ENCODE results near the gene KSR2. TPM values are rescaled to one million over a fixed set of nuclear protein-coding genes. Genes with fewer than 3 reads are reported as not detected.

The KSR2 gene
- total and polyA plus RNA-seq, 2 of the 4 experiments (the other 2 are of a cell fraction): not detected

DNA sequence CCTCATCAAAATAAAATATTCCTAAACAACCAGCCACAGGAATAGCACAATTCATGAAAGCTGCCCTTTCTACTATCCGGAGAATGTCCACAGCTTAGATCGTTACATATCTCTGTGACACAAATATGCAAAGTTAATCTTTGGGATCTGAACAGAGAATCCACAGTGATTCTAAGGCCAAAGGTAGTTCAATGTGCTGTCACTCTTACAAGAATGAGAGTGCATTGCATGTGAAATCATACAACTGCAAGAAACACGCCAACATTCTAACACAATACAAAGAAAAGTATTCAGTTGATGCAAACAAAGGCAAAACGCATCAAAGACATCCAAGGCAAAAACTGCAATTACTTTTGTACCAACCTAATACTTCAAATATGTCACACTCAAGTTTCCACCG lies 60.4 kb downstream of the KSR2 start:
- no peak overlapping the region for H2BK15ac ChIP-seq (ENCODE audit: low read depth, low read length)
- DNase-seq (no peak), ATAC-seq (ENCODE audit: low read depth) (no peak)
- no peak overlapping the region for H3K23ac ChIP-seq (ENCODE audit: low read depth, low read length)
- POLR2A ChIA-PET (ENCODE audit: unreplicated experiment): no interaction called here
- in situ Hi-C loops (cut with MboI; ENCODE audit: low sequenced_read_pairs) (no loop called here), dilution Hi-C loops (cut with HindIII; ENCODE audit: low sequenced_read_pairs, unreplicated experiment) (no loop called here), intact Hi-C loops (cut with micrococcal nuclease) (no loop called here)
- H4K8ac ChIP-seq (ENCODE audit: low read depth in 2 of 2, low read length in 2 of 2): no peak overlapping the region
- CTCF ChIA-PET: no interaction called here
- no peak overlapping the region for H2BK5ac ChIP-seq (ENCODE audit: low read depth, low read length, poor library complexity, severe bottlenecking)
- H3K14ac ChIP-seq (replicated peaks; ENCODE audit: low read depth, low read length): no peak overlapping the region
- H3K79me1 ChIP-seq (ENCODE audit: low read depth in 1 of 2, low read length in 2 of 2): no peaks in the 10 kb centered on the region
- no peak overlapping the region for H3K9ac ChIP-seq (ENCODE audit: low read depth, low read length)
- no peak overlapping the region for H3K27ac ChIP-seq (ENCODE audit: insufficient read depth, low read length)
- no peak overlapping the region for H4K91ac ChIP-seq (ENCODE audit: insufficient read depth, low read depth, low read length)
- no peak overlapping the region for H2BK120ac ChIP-seq (ENCODE audit: low read depth, low read length)
- H4K20me1 ChIP-seq (ENCODE audit: insufficient read depth, low read length): no peaks in the 10 kb centered on the region
- H3K4me1 ChIP-seq (ENCODE audit: control insufficient read depth, insufficient read depth, low read length): no peaks in the 10 kb centered on the region
- no peak overlapping the region for H2AK9ac ChIP-seq (replicated peaks; ENCODE audit: low read depth, low read length, poor library complexity)
- TF ChIP-seq RFX5 (IDR thresholded peaks at IDR 0.05; ENCODE audit: low read depth, low read length): no peak
- TF ChIP-seq RAD21 (IDR thresholded peaks at IDR 0.05; ENCODE audit: low read length): no peak
- no peak for TF ChIP-seq MXI1 (IDR thresholded peaks at IDR 0.05; ENCODE audit: borderline replicate concordance, low read depth, low read length)
- no peak for TF ChIP-seq SMC3 (IDR thresholded peaks at IDR 0.05; ENCODE audit: low read depth, low read length)
- no peak for TF ChIP-seq NFE2L2 (IDR thresholded peaks at IDR 0.05; ENCODE audit: low read depth, low read length)
- TF ChIP-seq RCOR1 (IDR thresholded peaks at IDR 0.05; ENCODE audit: insufficient replicate concordance, low read length): no peak
- TF ChIP-seq MAZ (IDR thresholded peaks at IDR 0.05; ENCODE audit: borderline replicate concordance, low read depth, low read length): no peak
- TF ChIP-seq, protein P1, sequence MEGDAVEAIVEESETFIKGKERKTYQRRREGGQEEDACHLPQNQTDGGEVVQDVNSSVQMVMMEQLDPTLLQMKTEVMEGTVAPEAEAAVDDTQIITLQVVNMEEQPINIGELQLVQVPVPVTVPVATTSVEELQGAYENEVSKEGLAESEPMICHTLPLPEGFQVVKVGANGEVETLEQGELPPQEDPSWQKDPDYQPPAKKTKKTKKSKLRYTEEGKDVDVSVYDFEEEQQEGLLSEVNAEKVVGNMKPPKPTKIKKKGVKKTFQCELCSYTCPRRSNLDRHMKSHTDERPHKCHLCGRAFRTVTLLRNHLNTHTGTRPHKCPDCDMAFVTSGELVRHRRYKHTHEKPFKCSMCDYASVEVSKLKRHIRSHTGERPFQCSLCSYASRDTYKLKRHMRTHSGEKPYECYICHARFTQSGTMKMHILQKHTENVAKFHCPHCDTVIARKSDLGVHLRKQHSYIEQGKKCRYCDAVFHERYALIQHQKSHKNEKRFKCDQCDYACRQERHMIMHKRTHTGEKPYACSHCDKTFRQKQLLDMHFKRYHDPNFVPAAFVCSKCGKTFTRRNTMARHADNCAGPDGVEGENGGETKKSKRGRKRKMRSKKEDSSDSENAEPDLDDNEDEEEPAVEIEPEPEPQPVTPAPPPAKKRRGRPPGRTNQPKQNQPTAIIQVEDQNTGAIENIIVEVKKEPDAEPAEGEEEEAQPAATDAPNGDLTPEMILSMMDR (conservative IDR thresholded peaks at IDR 0.05; ENCODE audit: low read depth, low read length): no peak
- TF ChIP-seq CHD1 (IDR thresholded peaks at IDR 0.05; ENCODE audit: low read depth, low read length): no peak
- TF ChIP-seq, protein P2, sequence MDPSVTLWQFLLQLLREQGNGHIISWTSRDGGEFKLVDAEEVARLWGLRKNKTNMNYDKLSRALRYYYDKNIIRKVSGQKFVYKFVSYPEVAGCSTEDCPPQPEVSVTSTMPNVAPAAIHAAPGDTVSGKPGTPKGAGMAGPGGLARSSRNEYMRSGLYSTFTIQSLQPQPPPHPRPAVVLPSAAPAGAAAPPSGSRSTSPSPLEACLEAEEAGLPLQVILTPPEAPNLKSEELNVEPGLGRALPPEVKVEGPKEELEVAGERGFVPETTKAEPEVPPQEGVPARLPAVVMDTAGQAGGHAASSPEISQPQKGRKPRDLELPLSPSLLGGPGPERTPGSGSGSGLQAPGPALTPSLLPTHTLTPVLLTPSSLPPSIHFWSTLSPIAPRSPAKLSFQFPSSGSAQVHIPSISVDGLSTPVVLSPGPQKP (IDR thresholded peaks at IDR 0.05; ENCODE audit: borderline replicate concordance, low read depth, low read length): no peak
- no peak for TF ChIP-seq MAFK (IDR thresholded peaks at IDR 0.05; ENCODE audit: low read depth, low read length)
- TF ChIP-seq FOS (IDR thresholded peaks at IDR 0.05; ENCODE audit: low read depth, low read length): no peak
- TF ChIP-seq CEBPB (IDR thresholded peaks at IDR 0.05; ENCODE audit: low read depth, low read length): no peak
- TF ChIP-seq BHLHE40 (IDR thresholded peaks at IDR 0.05; ENCODE audit: low read depth, low read length): no peak
- TF ChIP-seq, protein P3, sequence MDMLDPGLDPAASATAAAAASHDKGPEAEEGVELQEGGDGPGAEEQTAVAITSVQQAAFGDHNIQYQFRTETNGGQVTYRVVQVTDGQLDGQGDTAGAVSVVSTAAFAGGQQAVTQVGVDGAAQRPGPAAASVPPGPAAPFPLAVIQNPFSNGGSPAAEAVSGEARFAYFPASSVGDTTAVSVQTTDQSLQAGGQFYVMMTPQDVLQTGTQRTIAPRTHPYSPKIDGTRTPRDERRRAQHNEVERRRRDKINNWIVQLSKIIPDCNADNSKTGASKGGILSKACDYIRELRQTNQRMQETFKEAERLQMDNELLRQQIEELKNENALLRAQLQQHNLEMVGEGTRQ (IDR thresholded peaks at IDR 0.05; ENCODE audit: low read depth, low read length): no peak
- no peak overlapping the region for H3K4me2 ChIP-seq (ENCODE audit: low read depth, low read length)
- H3K56ac ChIP-seq (ENCODE audit: extremely low read depth, insufficient read depth, low read length): no peak overlapping the region
- H3K9me3 ChIP-seq (ENCODE audit: control insufficient read depth, insufficient read depth, low read length): peaks cover 9% of the 10 kb centered on the region
- H2AK5ac ChIP-seq (ENCODE audit: low read depth, low read length): no peak overlapping the region
- no peak overlapping the region for H3K18ac ChIP-seq (ENCODE audit: low read depth, low read length)
- no peaks in the 10 kb centered on the region for H3K36me3 ChIP-seq (ENCODE audit: control insufficient read depth, insufficient read depth, low read length)
- H3K9me1 ChIP-seq (ENCODE audit: insufficient read depth, low read length): no peaks in the 10 kb centered on the region
- no peak overlapping the region for H2AFZ ChIP-seq (replicated peaks; ENCODE audit: low read length, poor library complexity)
- H3K4me3 ChIP-seq (ENCODE audit: insufficient read depth, low read depth, low read length): no peak overlapping the region
- no peak overlapping the region for H3K4ac ChIP-seq (ENCODE audit: low read depth, low read length)
- H4K5ac ChIP-seq (ENCODE audit: low read depth, low read length): no peak overlapping the region
- no peak overlapping the region for H2BK20ac ChIP-seq (ENCODE audit: low read depth, low read length)
- H3K27me3 ChIP-seq (ENCODE audit: control insufficient read depth, insufficient read depth, low read length): no peaks in the 10 kb centered on the region
- no CpG with 5 or more reads among the region's 5 CpGs for WGBS, 2 experiments (ENCODE audit: extremely low coverage in 2 of 2, insufficient read length in 1 of 2)
- BruUV-seq (replicated peaks): no TSS peak

Data from IMR-90 (cell line).